Rectal smooth muscle tissue (tissue), 1 donor: ENCODE results near the gene ZNF142.
"Not testable (repeated sequence)": the region's sequence is repeated elsewhere in the genome, so short reads cannot be mapped to it uniquely, and the experiment has no call there.

Experiments
- H3K27ac ChIP-seq: one replicate; pipeline ENCODE4 v1.7.0; 2013; ENCODE audit warnings: low read depth, low read length, inconsistent platforms
- H3K27me3 ChIP-seq: one replicate; pipeline ENCODE4 v1.7.0; 2013; ENCODE audit warnings: low read length; ENCODE audit not compliant: control insufficient read depth, insufficient read depth
- H3K36me3 ChIP-seq: one replicate; pipeline ENCODE4 v1.7.0; 2013; ENCODE audit warnings: low read length; ENCODE audit not compliant: control insufficient read depth, insufficient read depth
- H3K4me1 ChIP-seq: one replicate; pipeline ENCODE4 v1.7.0; 2013; ENCODE audit warnings: low read length; ENCODE audit not compliant: control insufficient read depth, insufficient read depth
- H3K4me3 ChIP-seq: one replicate; pipeline ENCODE4 v1.7.0; 2013; ENCODE audit warnings: low read length
- H3K9ac ChIP-seq: one replicate; pipeline ENCODE4 v1.7.0; 2013; ENCODE audit warnings: low read length

Gene ZNF142

GRCh38 chr2:218659258-218659987 is at the start of gene ZNF142, which contains the start of gene BCS1L:
ZNF142 (minus strand) TSS chr2:218659623; CDS start chr2:218656429, 3,194 bp downstream.
BCS1L (plus strand) TSS chr2:218659683; CDS start chr2:218660988, 1,305 bp downstream.
- H3K36me3 ChIP-seq = peaks cover 27% of the 10 kb centered on the region
- H3K27ac ChIP-seq = peak within 1 kb of the TSS; percentile 33
- H3K9ac ChIP-seq = peak within 1 kb of the TSS; percentile 32
- peak within 1 kb of the TSS; percentile 89 for H3K4me3 ChIP-seq
- H3K4me1 ChIP-seq = peaks cover 10% of the 10 kb centered on the region
- no peaks in the 10 kb centered on the region for H3K27me3 ChIP-seq

- Histone ChIP-seq H3K27ac (no peak overlapping the region), H3K27me3 (no peaks in the 10 kb centered on the region), H3K4me1 (no peaks in the 10 kb centered on the region), H3K9ac (no peak overlapping the region), H3K36me3 (no peaks in the 10 kb centered on the region), H3K4me3 (no peak overlapping the region)
These were observed 48.7 kb upstream of the ZNF142 start for GRCh38 chr2:218708086-218708485.

- Histone ChIP-seq H3K4me1 (no peaks in the 10 kb centered on the region), H3K27ac (no peak overlapping the region), H3K36me3 (no peaks in the 10 kb centered on the region), H3K27me3 (no peaks in the 10 kb centered on the region), H3K9ac (no peak overlapping the region), H3K4me3 (no peak overlapping the region)
These were observed 43.9 kb upstream of the ZNF142 start for GRCh38 chr2:218703341-218703740.

- Histone ChIP-seq H3K27me3 (no peaks in the 10 kb centered on the region), H3K4me3 (no peak overlapping the region), H3K9ac (no peak overlapping the region), H3K4me1 (no peaks in the 10 kb centered on the region), H3K27ac (no peak overlapping the region), H3K36me3 (no peaks in the 10 kb centered on the region)
These were observed 42.4 kb upstream of the ZNF142 start for GRCh38 chr2:218701806-218702205.

GRCh38 chr2:218698885-218699284 is 39.5 kb upstream of the ZNF142 start:
- Histone ChIP-seq H3K9ac (no peak overlapping the region), H3K27ac (no peak overlapping the region), H3K36me3 (no peaks in the 10 kb centered on the region), H3K4me1 (no peaks in the 10 kb centered on the region), H3K4me3 (no peak overlapping the region), H3K27me3 (no peaks in the 10 kb centered on the region)

- Histone ChIP-seq H3K27ac (no peak overlapping the region), H3K27me3 (no peaks in the 10 kb centered on the region), H3K36me3 (peaks cover 7% of the 10 kb centered on the region), H3K4me1 (peaks cover 2% of the 10 kb centered on the region), H3K4me3 (no peak overlapping the region), H3K9ac (no peak overlapping the region)
These were observed 35.2 kb upstream of the ZNF142 start for GRCh38 chr2:218694405-218695145.

- no peak overlapping the region for H3K4me3 ChIP-seq
- H3K9ac ChIP-seq = no peak overlapping the region
- no peaks in the 10 kb centered on the region for H3K27me3 ChIP-seq
- H3K4me1 ChIP-seq = peaks cover 4% of the 10 kb centered on the region
- peaks cover 7% of the 10 kb centered on the region for H3K36me3 ChIP-seq
- H3K27ac ChIP-seq = no peak overlapping the region
These were observed 31.8 kb upstream of the ZNF142 start for GRCh38 chr2:218691234-218691633.

GRCh38 chr2:218687400-218688060 is 28.1 kb upstream of the ZNF142 start:
- H3K4me3 ChIP-seq, H3K36me3 ChIP-seq, H3K4me1 ChIP-seq, H3K9ac ChIP-seq, H3K27me3 ChIP-seq, H3K27ac ChIP-seq: not testable (repeated sequence)

- no peaks in the 10 kb centered on the region for H3K27me3 ChIP-seq
- H3K4me3 ChIP-seq = no peak overlapping the region
- H3K9ac ChIP-seq = no peak overlapping the region
- no peaks in the 10 kb centered on the region for H3K4me1 ChIP-seq
- no peak overlapping the region for H3K27ac ChIP-seq
- H3K36me3 ChIP-seq = peaks cover 7% of the 10 kb centered on the region
These were observed 20.6 kb upstream of the ZNF142 start for GRCh38 chr2:218680061-218680460.

GRCh38 chr2:218679119-218679518 is 19.7 kb upstream of the ZNF142 start:
- no peaks in the 10 kb centered on the region for H3K27me3 ChIP-seq
- no peak overlapping the region for H3K9ac ChIP-seq
- H3K27ac ChIP-seq = no peak overlapping the region
- H3K4me3 ChIP-seq = no peak overlapping the region
- H3K4me1 ChIP-seq = no peaks in the 10 kb centered on the region
- peaks cover 7% of the 10 kb centered on the region for H3K36me3 ChIP-seq

- no peaks in the 10 kb centered on the region for H3K36me3 ChIP-seq
- H3K4me1 ChIP-seq = peaks cover 7% of the 10 kb centered on the region
- H3K4me3 ChIP-seq = peak within 1 kb of the TSS; percentile 88
- H3K27me3 ChIP-seq = no peaks in the 10 kb centered on the region
- H3K27ac ChIP-seq = peak within 1 kb of the TSS; percentile 70
- H3K9ac ChIP-seq = peak within 1 kb of the TSS; percentile 53
These were observed 12.5 kb upstream of the ZNF142 start, which contains the start of the genes RNF25 and STK36 for GRCh38 chr2:218671654-218672566. RNF25 (minus strand) TSS chr2:218672002; CDS start chr2:218671970, 32 bp downstream. STK36 (plus strand) TSS chr2:218672086; CDS start chr2:218672830, 744 bp downstream.
